Skeletal muscle cell (primary cell): ENCODE data around the gene LLGL1.

Experiments used
- DNase-seq: peaks from one replicate; pipeline ENCODE4 v3.0.0-alpha.2; 2010; ENCODE audit warnings: low read depth
- H3K4me3 ChIP-seq: 2 replicates; pipeline ENCODE4 v1.5.1; 2011; ENCODE audit warnings: low read depth, mild to moderate bottlenecking, control low read depth, low read length, moderate library complexity

Gene LLGL1

DNA sequence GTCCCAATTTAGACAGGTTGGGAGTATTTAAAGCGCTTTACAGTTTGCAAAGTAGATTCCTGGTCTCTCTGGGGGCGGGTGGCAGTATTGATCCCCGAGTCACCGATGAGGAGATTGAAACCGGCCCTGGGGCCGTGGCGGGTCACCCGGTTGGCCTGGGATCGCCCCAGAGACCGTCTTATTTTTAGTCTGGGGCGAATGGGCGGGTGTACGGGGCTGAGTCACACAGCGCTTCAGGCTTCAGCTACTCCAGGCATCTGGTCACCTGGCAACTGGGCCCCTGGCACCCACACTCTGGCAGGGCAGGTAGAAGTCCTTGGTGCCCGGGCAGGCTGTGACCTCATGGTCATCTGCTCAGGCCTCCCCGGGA lies 35.7 kb downstream of the LLGL1 start:
- DNase-seq, result no peak
- H3K4me3 ChIP-seq, result peak overlapping the region; percentile 87

DNA sequence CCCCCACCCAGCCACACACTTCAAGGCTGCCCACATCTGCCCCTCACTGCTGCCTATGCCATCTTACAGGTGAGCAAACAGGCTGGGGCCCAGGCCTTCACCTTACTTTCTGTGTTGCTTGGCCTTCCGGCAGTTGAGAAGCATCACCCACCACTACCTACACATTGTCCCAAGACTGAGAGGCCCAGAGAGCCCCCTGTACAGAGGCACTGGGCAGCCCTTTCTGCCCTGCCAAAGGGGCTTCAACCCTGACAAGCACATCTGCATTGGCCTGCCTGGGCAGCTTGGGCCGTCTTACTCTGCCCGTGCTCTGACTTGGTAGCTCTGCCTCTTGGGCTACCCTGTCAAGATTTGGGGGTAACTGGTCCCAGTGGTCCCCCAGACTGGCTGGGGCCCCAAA lies 36.2 kb downstream of the LLGL1 start:
- DNase-seq, result no peak
- peak overlapping the region; percentile 87 for H3K4me3 ChIP-seq

DNA sequence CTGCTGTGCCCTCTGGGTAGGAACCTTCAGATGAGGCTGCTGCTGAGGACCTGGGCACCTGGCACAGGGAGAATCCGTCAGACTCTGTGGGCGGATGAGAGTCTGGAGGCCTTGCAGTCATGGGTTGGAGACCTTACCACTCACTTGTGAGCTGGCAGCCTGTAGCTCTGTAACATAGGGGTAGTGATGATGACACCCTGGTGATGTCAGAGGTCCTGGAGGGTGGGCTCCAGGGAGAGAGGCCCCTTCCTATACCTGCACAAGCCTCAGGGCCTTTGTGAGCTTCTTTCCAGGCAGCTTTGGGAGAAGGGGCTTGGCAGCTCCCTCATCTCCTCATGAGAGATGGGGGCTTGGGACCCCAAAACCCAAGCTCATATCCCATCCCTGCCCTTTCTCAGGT lies 36.7 kb downstream of the LLGL1 start:
- H3K4me3 ChIP-seq, result no peak overlapping the region
- DNase-seq, result no peak

GRCh38 chr17:18262641-18263040 lies 37.2 kb downstream of the LLGL1 start:
- no peak overlapping the region for H3K4me3 ChIP-seq
- DNase-seq, result no peak

GRCh38 chr17:18263885-18264682 lies 38.6 kb downstream of the LLGL1 start:
- DNase-seq, result no peak
- H3K4me3 ChIP-seq, result no peak overlapping the region

GRCh38 chr17:18267366-18267765 lies 41.9 kb downstream of the LLGL1 start:
- H3K4me3 ChIP-seq, result no peak overlapping the region
- no peak for DNase-seq

- DNase-seq, result no peak
Measured at GRCh38 chr17:18267927-18268711, 42.7 kb downstream of the LLGL1 start.

DNA sequence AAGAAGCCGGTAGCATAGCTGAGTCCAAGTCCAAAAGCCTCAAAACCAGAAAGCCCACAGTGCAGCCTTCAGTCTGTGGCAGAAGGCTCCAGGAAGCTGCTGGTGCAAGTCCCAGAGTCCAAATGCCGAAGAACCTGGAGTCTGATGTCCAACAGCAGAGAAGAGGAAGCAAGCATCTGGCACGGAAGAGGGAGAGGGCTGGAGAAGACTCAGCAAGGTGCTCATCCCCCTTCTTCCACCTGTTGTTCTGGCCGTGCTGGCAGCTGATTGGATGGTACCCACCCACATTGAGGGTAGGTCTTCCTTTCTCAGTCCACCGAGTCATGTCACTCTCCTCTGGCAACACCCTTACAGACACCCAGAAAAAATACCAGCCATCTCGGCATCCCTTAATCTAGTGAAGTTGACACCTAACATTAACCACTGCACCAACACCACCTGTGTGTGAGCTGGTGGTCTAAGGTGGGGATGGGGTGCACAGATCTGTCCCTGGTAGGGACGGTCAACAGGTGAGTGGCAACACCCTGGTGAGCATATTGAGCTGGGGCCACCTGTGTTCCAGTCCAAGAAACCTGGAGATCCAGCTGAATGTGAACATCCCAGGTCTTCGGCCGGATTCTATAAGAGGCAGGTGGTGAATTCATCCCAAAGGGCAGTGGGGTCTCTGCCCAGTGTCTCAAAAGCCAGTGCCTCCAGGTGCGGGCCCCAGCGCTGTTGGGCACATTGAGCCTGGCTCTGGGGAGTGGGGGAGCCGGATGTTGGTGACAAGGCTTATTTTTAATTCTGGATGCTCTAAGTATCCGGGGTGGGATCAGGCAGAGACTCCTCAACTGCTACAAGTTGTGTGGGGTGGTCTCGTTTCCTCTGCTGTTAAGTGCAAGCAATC lies 44.9 kb downstream of the LLGL1 start:
- no peak overlapping the region for H3K4me3 ChIP-seq
- no peak for DNase-seq

More at GRCh38 chr17:18267927-18268711, 42.7 kb downstream of the LLGL1 start:
- H3K4me3 ChIP-seq, result no peak overlapping the region

GRCh38 chr17:18277076-18277475 lies 51.6 kb downstream of the LLGL1 start:
- H3K4me3 ChIP-seq, result no peak overlapping the region
- no peak for DNase-seq

DNA sequence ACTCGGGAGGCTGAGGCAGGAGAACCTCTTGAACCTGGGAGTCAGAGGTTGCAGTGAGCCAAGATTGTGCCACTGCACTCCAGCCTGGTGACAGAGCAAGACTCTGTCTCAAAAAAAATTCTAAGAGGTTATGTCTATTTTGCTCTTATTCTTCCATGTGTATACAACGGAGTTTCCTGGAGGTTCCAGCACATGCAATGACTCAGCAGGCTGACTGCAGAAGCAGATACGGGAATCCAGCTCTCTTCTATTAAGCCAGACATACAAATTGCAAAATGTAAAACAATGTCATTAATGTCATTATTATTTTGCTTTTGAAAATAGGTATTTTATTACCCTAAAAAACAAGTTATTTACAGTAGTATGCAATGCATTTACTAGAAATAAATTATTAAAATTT lies 53.4 kb downstream of the LLGL1 start:
- no peak for DNase-seq

GRCh38 chr17:18280249-18280648 lies 54.8 kb downstream of the LLGL1 start:
- H3K4me3 ChIP-seq, result no peak overlapping the region
- no peak for DNase-seq

More for the DNA sequence above, 53.4 kb downstream of the LLGL1 start:
- H3K4me3 ChIP-seq, result no peak overlapping the region

DNA sequence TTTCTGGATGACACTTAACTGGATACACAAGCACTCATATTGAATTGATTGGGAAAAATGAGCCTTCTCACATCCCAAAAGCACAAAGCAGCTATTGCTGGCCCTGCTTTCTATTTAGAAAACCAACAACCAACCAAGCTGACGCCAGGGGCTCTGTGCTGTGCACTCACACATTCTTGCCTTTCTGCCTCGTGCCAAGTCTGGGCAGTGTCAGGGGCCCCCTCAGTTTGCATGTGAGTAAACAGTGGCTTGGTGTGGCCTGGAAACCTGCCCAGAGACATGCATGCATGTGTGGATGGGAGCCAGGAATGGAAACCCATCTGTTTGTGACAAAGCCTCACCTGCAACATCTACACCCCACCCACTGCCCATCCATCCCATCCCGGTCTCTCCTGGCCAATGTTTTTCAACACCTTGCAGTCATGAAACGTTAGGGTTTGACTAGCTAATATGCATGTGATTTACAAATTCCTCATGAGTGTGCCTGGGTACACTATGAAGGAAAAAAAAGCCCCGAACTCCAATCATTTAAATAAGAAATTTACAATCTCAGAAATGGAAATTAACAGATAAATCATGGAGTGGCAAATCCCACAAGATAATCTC lies 55.4 kb downstream of the LLGL1 start:
- DNase-seq, result no peak
- H3K4me3 ChIP-seq, result no peak overlapping the region

- DNase-seq, result no peak
- no peak overlapping the region for H3K4me3 ChIP-seq
Measured at GRCh38 chr17:18281788-18282187, 56.4 kb downstream of the LLGL1 start.

DNA sequence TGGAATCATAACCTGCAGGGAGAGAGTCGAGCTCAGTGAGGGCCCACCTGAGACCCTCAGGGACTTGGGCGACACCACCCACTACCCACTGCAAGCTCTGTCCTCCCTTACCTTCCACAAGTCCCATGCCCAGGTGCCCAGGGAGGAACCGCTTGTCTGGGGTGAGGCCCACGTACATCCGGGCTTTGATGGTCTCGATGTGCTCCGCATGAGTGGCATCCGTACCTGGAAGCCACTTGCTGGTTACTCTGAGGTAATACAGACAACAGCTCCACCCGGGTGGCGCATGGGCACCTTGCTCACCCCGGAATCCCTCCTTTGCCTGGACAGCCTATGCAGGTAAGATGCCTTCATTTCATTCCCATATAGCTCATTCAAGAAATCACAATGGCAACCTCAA lies 59.9 kb downstream of the LLGL1 start:
- no peak overlapping the region for H3K4me3 ChIP-seq
- no peak for DNase-seq

GRCh38 chr17:18291718-18292540 lies 66.5 kb downstream of the LLGL1 start:
- DNase-seq, result no peak
- H3K4me3 ChIP-seq, result no peak overlapping the region
